SK-N-SH (cell line): ENCODE results near the gene RPIA. TPM values are rescaled to one million over a fixed set of nuclear protein-coding genes. Genes with fewer than 3 reads are reported as not detected.

Experiments
- CTCF ChIA-PET: fragments of 300-600, 350-600 bp; formaldehyde crosslinking; extraction: SDS; loops from one replicate; lab custom pipeline; 2021; lab: Yijun Ruan, JAX
- POLR2A ChIA-PET: fragments of 350-600 bp; sonication (Branson Sonifier 250); formaldehyde crosslinking; extraction: SDS; loops from one replicate; lab custom pipeline; 2020; ENCODE audit warnings: antibody characterized with exemption, inconsistent platforms; lab: Yijun Ruan, JAX
- DNase-seq: peaks from one replicate; pipeline ENCODE4 v3.0.0; 2012
- H2AFZ ChIP-seq: fragments of 200-600 bp; sonication (generic); 2 replicates; pipeline ENCODE4 v1.8.1; 2016; ENCODE audit warnings: antibody characterized with exemption, mild to moderate bottlenecking, low read depth
- H3F3A ChIP-seq: fragments of 200-600 bp; sonication (generic); replicated peaks from 2 replicates; pipeline ENCODE3; 2016; ENCODE audit warnings: antibody characterized with exemption, mild to moderate bottlenecking; ENCODE audit not compliant: insufficient read depth
- H3K27ac ChIP-seq, 2 experiments: fragments of 200-500 bp in 1 of 2; fragments of 200-600 bp in 1 of 2; sonication (Bioruptor generic) in 1 of 2; sonication (generic), shearing (Covaris generic) in 1 of 2; 2 replicates each; pipeline versions ENCODE4 v1.5.1 to v1.6.1; 2014 to 2016; ENCODE audit warnings: low read depth in 2 of 2, inconsistent platforms in 1 of 2, low read length in 1 of 2, mild to moderate bottlenecking in 1 of 2, mixed read lengths in 1 of 2
- H3K27me3 ChIP-seq: fragments of 200-600 bp; sonication (generic), shearing (Covaris generic); 2 replicates; pipeline ENCODE4 v1.6.1; 2016; ENCODE audit warnings: mixed run types; ENCODE audit not compliant: insufficient read depth
- H3K36me3 ChIP-seq, 2 experiments: fragments of 200-500 bp in 1 of 2; fragments of 200-600 bp in 1 of 2; sonication (Bioruptor generic) in 1 of 2; sonication (generic) in 1 of 2; replicated peaks in 1 of 2; 2 replicates each; pipeline versions ENCODE3 to v1.5.1; 2014 to 2016; ENCODE audit warnings: low read length in 1 of 2, mild to moderate bottlenecking in 1 of 2; ENCODE audit not compliant: insufficient read depth in 2 of 2, control insufficient read depth in 1 of 2
- H3K4me1 ChIP-seq, 2 experiments: fragments of 200-500 bp in 1 of 2; fragments of 200-600 bp in 1 of 2; sonication (Bioruptor generic) in 1 of 2; sonication (generic), shearing (Covaris generic) in 1 of 2; 2 replicates each; pipeline versions ENCODE4 v1.5.1 to v1.6.1; 2014 to 2016; ENCODE audit warnings: low read depth in 1 of 2, low read length in 1 of 2, mixed run types in 1 of 2; ENCODE audit not compliant: insufficient read depth in 2 of 2, control insufficient read depth in 1 of 2
- H3K4me2 ChIP-seq: fragments of 200-600 bp; sonication (generic), shearing (Covaris generic); 2 replicates; pipeline ENCODE4 v1.6.1; 2017; ENCODE audit warnings: mixed run types
- H3K4me3 ChIP-seq, 2 experiments: fragments of 200-500 bp in 1 of 2; fragments of 200-600 bp in 1 of 2; sonication (Bioruptor generic) in 1 of 2; sonication (generic), shearing (Covaris generic) in 1 of 2; 2 replicates each; pipeline versions ENCODE4 v1.5.1 to v1.8.1; 2014 to 2016; ENCODE audit warnings: low read depth in 2 of 2, inconsistent platforms in 1 of 2, low read length in 1 of 2, mild to moderate bottlenecking in 1 of 2, mixed read lengths in 1 of 2, moderate library complexity in 1 of 2
- H3K79me2 ChIP-seq: fragments of 200-600 bp; sonication (generic); 2 replicates; pipeline ENCODE4 v1.8.1; 2017; ENCODE audit warnings: mild to moderate bottlenecking; ENCODE audit not compliant: insufficient read depth
- H3K9ac ChIP-seq: fragments of 200-600 bp; sonication (generic); 2 replicates; pipeline ENCODE4 v1.6.1; 2017; ENCODE audit warnings: mixed run types
- H3K9me2 ChIP-seq: fragments of 200-600 bp; sonication (generic); 2 replicates; pipeline ENCODE4 v1.6.1; 2017; ENCODE audit warnings: mixed run types
- H3K9me3 ChIP-seq: fragments of 200-600 bp; sonication (generic); 2 replicates; pipeline ENCODE4 v1.6.1; 2017; ENCODE audit warnings: mixed run types, mild to moderate bottlenecking, moderate library complexity
- H4K20me1 ChIP-seq: fragments of 200-600 bp; sonication (generic); 2 replicates; pipeline ENCODE4 v1.6.1; 2017; ENCODE audit warnings: mild to moderate bottlenecking, mixed run types; ENCODE audit not compliant: insufficient read depth
- CTCF ChIP-seq: fragments of 200-600 bp; sonication (generic); IDR thresholded peaks from 2 replicates; pipeline ENCODE4 v1.6.1; 2017; ENCODE audit warnings: antibody characterized with exemption, mild to moderate bottlenecking, moderate library complexity
- FOSL2 ChIP-seq: IDR thresholded peaks from 2 replicates; pipeline ENCODE4 v1.4.0; 2012; ENCODE audit warnings: low read depth, mild to moderate bottlenecking, moderate library complexity, borderline replicate concordance
- FOXM1 ChIP-seq: IDR thresholded peaks from 2 replicates; pipeline ENCODE4 v1.4.0; 2012; ENCODE audit warnings: low read depth, mild to moderate bottlenecking
- GATA2 ChIP-seq: sonication (generic); formaldehyde crosslinking; IDR thresholded peaks from 2 replicates; pipeline ENCODE4 v1.5.0; 2020; ENCODE audit warnings: mild to moderate bottlenecking, missing genetic modification reagents
- JUND ChIP-seq: IDR thresholded peaks from 2 replicates; pipeline ENCODE4 v1.4.0; 2012
- MAX ChIP-seq: IDR thresholded peaks from 2 replicates; pipeline ENCODE4 v1.4.0; 2012; ENCODE audit warnings: low read depth
- MEF2A ChIP-seq: IDR thresholded peaks from 2 replicates; pipeline ENCODE4 v1.4.0; 2012; ENCODE audit warnings: low read depth, borderline replicate concordance
- NFIC ChIP-seq: IDR thresholded peaks from 2 replicates; pipeline ENCODE4 v1.4.0; 2012; ENCODE audit warnings: borderline replicate concordance
- PBX3 ChIP-seq: IDR thresholded peaks from 2 replicates; pipeline ENCODE4; 2012
- POLR2AphosphoS5 ChIP-seq: IDR thresholded peaks from 2 replicates; pipeline ENCODE4 v1.6.1; 2012; ENCODE audit warnings: low read depth, low read length
- RCOR1 ChIP-seq: fragments of 150-350 bp; IDR thresholded peaks from 2 replicates; pipeline ENCODE4 v1.6.1; 2017; ENCODE audit warnings: antibody characterized with exemption, low read length
- RFX5 ChIP-seq: IDR thresholded peaks from 2 replicates; pipeline ENCODE4 v1.6.1; 2012; ENCODE audit warnings: mild to moderate bottlenecking, improper control_type of control experiment, low read length
- RXRA ChIP-seq: IDR thresholded peaks from 2 replicates; pipeline ENCODE4 v1.4.0; 2012; ENCODE audit warnings: low read depth, mild to moderate bottlenecking, borderline replicate concordance
- SIN3A ChIP-seq: IDR thresholded peaks from 2 replicates; pipeline ENCODE4 v1.6.1; 2012; ENCODE audit warnings: low read depth, mild to moderate bottlenecking, low read length, moderate library complexity, borderline replicate concordance
- SMC3 ChIP-seq: IDR thresholded peaks from 2 replicates; pipeline ENCODE4 v1.6.1; 2012; ENCODE audit warnings: low read depth, low read length, improper control_type of control experiment
- TEAD4 ChIP-seq: IDR thresholded peaks from 2 replicates; pipeline ENCODE4 v1.4.0; 2012; ENCODE audit warnings: mild to moderate bottlenecking, borderline replicate concordance; ENCODE audit not compliant: insufficient read depth
- USF1 ChIP-seq: IDR thresholded peaks from 2 replicates; pipeline ENCODE4 v1.4.0; 2012; ENCODE audit warnings: low read depth, borderline replicate concordance
- ZBTB33 ChIP-seq: IDR thresholded peaks from 2 replicates; pipeline ENCODE4 v1.4.0; 2012; ENCODE audit warnings: low read depth, borderline replicate concordance
- WGBS: methylation state at CpG from one replicate; pipeline ENCODE4 v1.1.6; 2017; ENCODE audit warnings: low lambda C conversion rate; 5-methylcytosine and 5-hydroxymethylcytosine counted together
- polyA plus RNA-seq, 3 experiments: library from polyadenylated mRNA; depleted of rRNA; stranded (reverse); fragments of >200 nt; gene quantifications; 2 replicates each; pipeline ENCODE4 v1.2.3, GENCODE V29; 2012

The RPIA gene
- polyA plus RNA-seq, 1 of the 3 experiments (the other 2 are of a cell fraction) = 17.4 TPM

- Histone ChIP-seq H3K4me3 (no peak overlapping the region), H4K20me1 (no peaks in the 10 kb centered on the region), H3F3A (peaks cover 37% of the 10 kb centered on the region), H3K36me3 (no peaks in the 10 kb centered on the region), H3K27ac (peak overlapping the region; percentile 68 to 88; a peak in 3 of 4 replicates), H3K9me2 (no peaks in the 10 kb centered on the region), H3K79me2 (no peaks in the 10 kb centered on the region), H3K4me1 (peaks cover 0 to 19% of the 10 kb centered on the region in 2 experiments; a peak in 2 of 4 replicates), H2AFZ (no peak overlapping the region; the same call in 1 of the 2 replicates), H3K4me2 (peak overlapping the region; percentile 50; the same call in 1 of the 2 replicates), H3K27me3 (no peaks in the 10 kb centered on the region), H3K9ac (no peak overlapping the region), H3K9me3 (no peaks in the 10 kb centered on the region)
- WGBS = 55% methylated on average over 4 of the region's 4 CpGs
- no peak for DNase-seq
- TF ChIP-seq SIN3A (no peak), RCOR1 (no peak), FOSL2 (no peak), ZBTB33 (no peak), RXRA (no peak), JUND (no peak), GATA2 (CRISPR knock-in tag) (no peak), PBX3 (no peak), POLR2AphosphoS5 (no peak), USF1 (no peak), CTCF (no peak), NFIC (no peak), RFX5 (no peak), TEAD4 (no peak), MEF2A (no peak), FOXM1 (no peak), MAX (no peak), SMC3 (no peak)
- ChIA-PET CTCF (interaction anchor here (1.0 to 4.3 kb wide), 6 partner anchors 10 to 81 kb away, joined by 3 to 32 read pairs (median 12); no protein-coding TSS in a partner anchor), POLR2A (no interaction called here)
Measured at GRCh38 chr2:88659538-88659915, 31.9 kb upstream of the RPIA start.
